ENCODE data around the gene ARHGEF11. TPM values are rescaled to one million over a fixed set of nuclear protein-coding genes. Genes with fewer than 3 reads are reported as not detected.

The ARHGEF11 gene
- total and polyA plus RNA-seq, 9 of the 15 experiments (the other 6 are each of a cell fraction or from before 2014, with no cell fraction given), result 0.14 to 15.5 (median 9.0) TPM

- TF ChIP-seq HMGN3 (IDR thresholded peaks at IDR 0.05; ENCODE audit: borderline replicate concordance, extremely low read depth, insufficient read length, low read depth, low read length) (peak; percentile 90), XRCC4 (IDR thresholded peaks at IDR 0.05; ENCODE audit: extremely low read depth, insufficient read depth, insufficient read length) (no peak), TFAM (CRISPR knock-in tag; conservative IDR thresholded peaks at IDR 0.05) (no peak), ASH1L (IDR thresholded peaks at IDR 0.05; ENCODE audit: borderline replicate concordance, low read depth, partially characterized antibody) (no peak), ZC3H8 (IDR thresholded peaks at IDR 0.05) (no peak), ATF3 (IDR thresholded peaks at IDR 0.05) (no peak), ATF3 (CRISPR knock-in tag; conservative IDR thresholded peaks at IDR 0.05) (peak; percentile 63; the same call in 1 of the 2 replicates), GABPB2 (CRISPR knock-in tag; conservative IDR thresholded peaks at IDR 0.05) (no peak), COPS2 (conservative IDR thresholded peaks at IDR 0.05) (no peak), NFIX (CRISPR knock-in tag; IDR thresholded peaks at IDR 0.05; ENCODE audit: low read depth) (no peak), NKRF (IDR thresholded peaks at IDR 0.05; ENCODE audit: borderline replicate concordance) (no peak), ESRRB (CRISPR knock-in tag; IDR thresholded peaks at IDR 0.05; ENCODE audit: borderline replicate concordance) (no peak), MLLT1 (IDR thresholded peaks at IDR 0.05) (peak in 1 of 2 experiments; percentile 67; a peak in 1 of 4 replicates), UBTF (IDR thresholded peaks at IDR 0.05; ENCODE audit: borderline replicate concordance in 1 of 2, low read depth in 2 of 2, low read length in 2 of 2) (peak; percentile 41 to 80; a peak in 2 of 4 replicates), HCFC1 (IDR thresholded peaks at IDR 0.05; ENCODE audit: low read depth, low read length) (peak; percentile 44; the same call in 1 of the 2 replicates), ZSCAN29 (IDR thresholded peaks at IDR 0.05) (0 out of 2 replicates have a peak, but pooled peaks have one; percentile 43), HMG20B (CRISPR knock-in tag; IDR thresholded peaks at IDR 0.05) (no peak), POLR2AphosphoS5 (IDR thresholded peaks at IDR 0.05; ENCODE audit: control insufficient read depth, insufficient read depth, low read depth, low read length) (no peak), CAMTA2 (CRISPR knock-in tag; conservative IDR thresholded peaks at IDR 0.05) (no peak), PURB (CRISPR knock-in tag; IDR thresholded peaks at IDR 0.05; ENCODE audit: low read depth) (no peak)
Measured at GRCh38 chr1:156920233-156921052, 125.1 kb downstream of the ARHGEF11 start, which contains the start of gene LRRC71 (continued).

All from K562 (cell line).